ENCODE data around the gene TRAF3.

The TRAF3 gene

GRCh38 chr14:102915292-102916110, 138.3 kb downstream of the TRAF3 start:
- no peak for DNase-seq (ENCODE audit: low read depth)

GRCh38 chr14:102916347-102917055, 139.3 kb downstream of the TRAF3 start:
- DNase-seq (ENCODE audit: low read depth), result no peak
- no peak for TF ChIP-seq CTCF (IDR thresholded peaks at IDR 0.05; ENCODE audit: insufficient read depth, low read depth, low read length, missing control alignments)
- no peak overlapping the region for H3K4me3 ChIP-seq (ENCODE audit: low read length)

More at GRCh38 chr14:102915292-102916110, 138.3 kb downstream of the TRAF3 start:
- TF ChIP-seq CTCF (IDR thresholded peaks at IDR 0.05; ENCODE audit: insufficient read depth, low read depth, low read length, missing control alignments), result no peak
- no peak overlapping the region for H3K4me3 ChIP-seq (ENCODE audit: low read length)

- TF ChIP-seq CTCF (IDR thresholded peaks at IDR 0.05; ENCODE audit: insufficient read depth, low read depth, low read length, missing control alignments), result no peak
- no peak for DNase-seq (ENCODE audit: low read depth)
- H3K4me3 ChIP-seq (ENCODE audit: low read length), result no peak overlapping the region
Observed at GRCh38 chr14:102917056-102917385, 139.8 kb downstream of the TRAF3 start.

- DNase-seq (ENCODE audit: low read depth), result peak; percentile 31
- TF ChIP-seq CTCF (IDR thresholded peaks at IDR 0.05; ENCODE audit: insufficient read depth, low read depth, low read length, missing control alignments), result peak; percentile 45
- H3K4me3 ChIP-seq (ENCODE audit: low read length), result no peak overlapping the region
Observed at GRCh38 chr14:102917469-102918211, 140.4 kb downstream of the TRAF3 start.

- no peak for TF ChIP-seq CTCF (IDR thresholded peaks at IDR 0.05; ENCODE audit: insufficient read depth, low read depth, low read length, missing control alignments)
- no peak overlapping the region for H3K4me3 ChIP-seq (ENCODE audit: low read length)
- no peak for DNase-seq (ENCODE audit: low read depth)
Observed at GRCh38 chr14:102918438-102918837, 141.2 kb downstream of the TRAF3 start.

- no peak for TF ChIP-seq CTCF (IDR thresholded peaks at IDR 0.05; ENCODE audit: insufficient read depth, low read depth, low read length, missing control alignments)
- H3K4me3 ChIP-seq (ENCODE audit: low read length), result no peak overlapping the region
- DNase-seq (ENCODE audit: low read depth), result no peak
Observed at GRCh38 chr14:102920273-102920997, 143.2 kb downstream of the TRAF3 start.
